HEK293T (cell line): ENCODE data around the gene TRIM75.

ENCODE experiments used
- ARNT ChIP-seq: fragments of 450-650 bp; IDR thresholded peaks from 2 replicates; pipeline ENCODE4 v1.6.1; 2017; ENCODE audit warnings: mild to moderate bottlenecking
- BHLHE40 ChIP-seq: fragments of 450-650 bp; IDR thresholded peaks from 2 replicates; pipeline ENCODE4 v1.6.1; 2016; ENCODE audit warnings: mild to moderate bottlenecking, moderate library complexity, borderline replicate concordance
- CTBP1 ChIP-seq: fragments of 450-650 bp; IDR thresholded peaks from 2 replicates; pipeline ENCODE4 v1.6.1; 2016; ENCODE audit warnings: borderline replicate concordance
- FOXA1 ChIP-seq: fragments of 450-650 bp; IDR thresholded peaks from 2 replicates; pipeline ENCODE4 v1.6.1; 2016; ENCODE audit warnings: mild to moderate bottlenecking
- FOXK2 ChIP-seq: fragments of 450-650 bp; IDR thresholded peaks from 2 replicates; pipeline ENCODE4 v1.6.1; 2016; ENCODE audit warnings: mild to moderate bottlenecking
- FOXM1 ChIP-seq: fragments of 450-650 bp; IDR thresholded peaks from 2 replicates; pipeline ENCODE4 v1.6.1; 2017; ENCODE audit warnings: mild to moderate bottlenecking, borderline replicate concordance
- HDGF ChIP-seq: fragments of 450-650 bp; IDR thresholded peaks from 2 replicates; pipeline ENCODE4 v1.6.1; 2017; ENCODE audit warnings: antibody characterized with exemption, borderline replicate concordance
- LEF1 ChIP-seq: fragments of 450-650 bp; IDR thresholded peaks from 2 replicates; pipeline ENCODE4 v1.6.1; 2017; ENCODE audit warnings: mild to moderate bottlenecking, borderline replicate concordance
- NFRKB ChIP-seq: fragments of 450-650 bp; IDR thresholded peaks from 2 replicates; pipeline ENCODE4 v1.6.1; 2016; ENCODE audit warnings: mild to moderate bottlenecking, moderate library complexity
- SP1 ChIP-seq: fragments of 450-650 bp; IDR thresholded peaks from 2 replicates; pipeline ENCODE4 v1.6.1; 2017
- SUZ12 ChIP-seq: fragments of 450-650 bp; IDR thresholded peaks from 2 replicates; pipeline ENCODE4 v1.6.1; 2016; ENCODE audit warnings: mild to moderate bottlenecking
- TARDBP ChIP-seq: fragments of 450-650 bp; IDR thresholded peaks from 2 replicates; pipeline ENCODE4 v1.6.1; 2016
- ZNF384 ChIP-seq: fragments of 450-650 bp; IDR thresholded peaks from 2 replicates; pipeline ENCODE4 v1.6.1; 2016

DNA sequence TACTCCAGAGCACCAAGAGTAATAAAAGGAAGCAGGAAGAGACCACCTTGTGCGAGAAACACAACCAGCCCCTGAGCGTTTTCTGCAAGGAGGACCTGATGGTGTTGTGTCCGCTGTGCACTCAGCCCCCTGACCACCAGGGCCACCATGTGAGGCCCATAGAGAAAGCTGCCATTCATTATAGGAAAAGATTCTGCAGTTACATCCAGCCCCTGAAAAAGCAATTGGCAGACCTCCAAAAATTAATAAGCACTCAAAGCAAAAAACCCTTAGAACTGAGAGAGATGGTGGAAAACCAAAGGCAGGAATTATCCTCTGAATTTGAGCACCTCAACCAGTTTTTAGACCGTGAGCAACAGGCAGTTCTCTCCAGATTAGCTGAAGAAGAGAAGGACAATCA lies 5.7 kb downstream of the TRIM75 start:
- TF ChIP-seq FOXK2 (no peak), CTBP1 (no peak), FOXA1 (no peak), SP1 (no peak), FOXM1 (no peak), LEF1 (no peak), HDGF (no peak), NFRKB (no peak), TARDBP (no peak), ZNF384 (no peak), SUZ12 (no peak), BHLHE40 (no peak), ARNT (no peak)
